ENCODE results near the gene SLC38A10. TPM values are rescaled to one million over a fixed set of nuclear protein-coding genes. Genes with fewer than 3 reads are reported as not detected.
A peak's percentile ranks its signal among the peaks of the same experiment; 100 is the strongest.
"Not testable (repeated sequence)": the region's sequence is repeated elsewhere in the genome, so short reads cannot be mapped to it uniquely, and the experiment has no call there.

Gene SLC38A10
- total RNA-seq, 1 donor from 2014 or later: 162 TPM

- no peak for DNase-seq (ENCODE audit: extremely low read depth, low read depth, low spot score)
Observed at GRCh38 chr17:81232616-81233241, 62.4 kb downstream of the SLC38A10 start.

- no peak for DNase-seq (ENCODE audit: extremely low read depth, low read depth, low spot score)
Observed at GRCh38 chr17:81231766-81232581, 63.1 kb downstream of the SLC38A10 start.

GRCh38 chr17:81231121-81231645 is 63.9 kb downstream of the SLC38A10 start:
- DNase-seq (ENCODE audit: extremely low read depth, low read depth, low spot score): no peak

- DNase-seq (ENCODE audit: extremely low read depth, low read depth, low spot score): no peak
Observed at GRCh38 chr17:81230043-81230820, 64.9 kb downstream of the SLC38A10 start.

- DNase-seq (ENCODE audit: extremely low read depth, low read depth, low spot score): no peak
Observed at GRCh38 chr17:81229666-81229920, 65.5 kb downstream of the SLC38A10 start.

GRCh38 chr17:81228834-81229665 is 66.1 kb downstream of the SLC38A10 start:
- no peak for DNase-seq (ENCODE audit: extremely low read depth, low read depth, low spot score)

GRCh38 chr17:81228420-81228819 is 66.7 kb downstream of the SLC38A10 start:
- no peak for DNase-seq (ENCODE audit: extremely low read depth, low read depth, low spot score)

GRCh38 chr17:81227630-81228029 is 67.5 kb downstream of the SLC38A10 start:
- DNase-seq (ENCODE audit: extremely low read depth, low read depth, low spot score): not testable (repeated sequence)

- no peak for DNase-seq (ENCODE audit: extremely low read depth, low read depth, low spot score)
Observed at GRCh38 chr17:81223762-81224130, 71.4 kb downstream of the SLC38A10 start.

- DNase-seq (ENCODE audit: extremely low read depth, low read depth, low spot score): peak; percentile 73
Observed at GRCh38 chr17:81222906-81223761, 72.0 kb downstream of the SLC38A10 start, which contains the start of gene CEP131. CEP131 (minus strand) TSS chr17:81222965; CDS start chr17:81220056, 2,909 bp downstream.

- DNase-seq (ENCODE audit: extremely low read depth, low read depth, low spot score): no peak
Observed at GRCh38 chr17:81222620-81222905, 72.5 kb downstream of the SLC38A10 start.

GRCh38 chr17:81221842-81222619 is 73.1 kb downstream of the SLC38A10 start:
- no peak for DNase-seq (ENCODE audit: extremely low read depth, low read depth, low spot score)

- no peak for DNase-seq (ENCODE audit: extremely low read depth, low read depth, low spot score)
Observed at GRCh38 chr17:81221371-81221841, 73.7 kb downstream of the SLC38A10 start.

GRCh38 chr17:81219476-81220180 is 75.5 kb downstream of the SLC38A10 start:
- DNase-seq (ENCODE audit: extremely low read depth, low read depth, low spot score): no peak

- no peak for DNase-seq (ENCODE audit: extremely low read depth, low read depth, low spot score)
Observed at GRCh38 chr17:81218991-81219390, 76.1 kb downstream of the SLC38A10 start.

GRCh38 chr17:81218459-81218858 is 76.6 kb downstream of the SLC38A10 start:
- no peak for DNase-seq (ENCODE audit: extremely low read depth, low read depth, low spot score)

- DNase-seq (ENCODE audit: extremely low read depth, low read depth, low spot score): no peak
Observed at GRCh38 chr17:81217491-81217890, 77.6 kb downstream of the SLC38A10 start.

- no peak for DNase-seq (ENCODE audit: extremely low read depth, low read depth, low spot score)
Observed at GRCh38 chr17:81213978-81214377, 81.1 kb downstream of the SLC38A10 start.
